K562 (cell line): ENCODE results near the gene FBXW7. TPM values are rescaled to one million over a fixed set of nuclear protein-coding genes. Genes with fewer than 3 reads are reported as not detected.
A peak's percentile ranks its signal among the peaks of the same experiment; 100 is the strongest.

ENCODE experiments used
- AFF1 ChIP-seq, 2 experiments: fragments of 450-650 bp; IDR thresholded peaks; 2 replicates each; pipeline ENCODE4 v1.6.1; 2018; ENCODE audit warnings: mild to moderate bottlenecking in 2 of 2, low read depth in 1 of 2; ENCODE audit not compliant: partially characterized antibody in 2 of 2
- BCOR ChIP-seq: fragments of 450-650 bp; IDR thresholded peaks from 2 replicates; pipeline ENCODE4 v1.6.1; 2016
- FOXJ2 ChIP-seq: fragments of 200-800 bp; sonication (Bioruptor generic); IDR thresholded peaks from 2 replicates; pipeline ENCODE4 v1.6.1; 2016; ENCODE audit warnings: missing genetic modification characterization, missing compliant biosample characterization
- KAT8 ChIP-seq: fragments of 450-650 bp; IDR thresholded peaks from 2 replicates; pipeline ENCODE4 v1.6.1; 2016; ENCODE audit warnings: low read depth, mild to moderate bottlenecking
- KDM1A ChIP-seq, 2 experiments: fragments of 450-650 bp; IDR thresholded peaks; 2 replicates each; pipeline ENCODE4 v1.6.1; 2016; ENCODE audit warnings: mild to moderate bottlenecking in 2 of 2
- PHB ChIP-seq: fragments of 250-450 bp; sonication (Bioruptor Pico); IDR thresholded peaks from 2 replicates; pipeline ENCODE4 v1.5.0; 2021
- POU5F1 ChIP-seq: fragments of 150-350 bp; IDR thresholded peaks from 2 replicates; pipeline ENCODE4 v1.6.1; 2014; ENCODE audit warnings: borderline replicate concordance, low read length, low read depth, mild to moderate bottlenecking; ENCODE audit not compliant: partially characterized antibody
- RBM15 ChIP-seq: fragments of 200-400 bp; formaldehyde crosslinking; IDR thresholded peaks from 2 replicates; pipeline ENCODE4 v1.6.1; 2018; ENCODE audit warnings: mild to moderate bottlenecking, low read length, moderate library complexity; ENCODE audit not compliant: insufficient read depth
- ZNF121 ChIP-seq: sonication (generic); formaldehyde crosslinking; conservative IDR thresholded peaks from 2 replicates; pipeline ENCODE4 v1.8.0; 2022; ENCODE audit warnings: missing genetic modification reagents
- ZNF324 ChIP-seq: fragments of 250-450 bp; sonication (Bioruptor Pico); IDR thresholded peaks from 2 replicates; pipeline ENCODE4 v1.4.0; 2020; ENCODE audit warnings: mild to moderate bottlenecking
- ZNF431 ChIP-seq: sonication (generic); formaldehyde crosslinking; IDR thresholded peaks from 2 replicates; pipeline ENCODE4 v1.8.0; 2022; ENCODE audit warnings: mild to moderate bottlenecking, missing genetic modification reagents
- ZNF551 ChIP-seq: fragments of 250-450 bp; sonication (Bioruptor Pico); IDR thresholded peaks from 2 replicates; pipeline ENCODE4 v1.5.0; 2021; ENCODE audit warnings: mild to moderate bottlenecking, moderate library complexity
- ZNF717 ChIP-seq: fragments of 250-450 bp; sonication (Bioruptor Pico); IDR thresholded peaks from 2 replicates; pipeline ENCODE4 v1.5.0; 2021
- polyA plus RNA-seq, 8 experiments: library from polyadenylated mRNA; depleted of rRNA in 4 of 8; stranded (reverse) in 5 of 8; unstranded in 3 of 8; fragments of >200 nt; fragmentation: Nextera tagmentation in 2 of 8; fragmentation: Illumina TruSeq in 1 of 8; extraction: Ambion mirVana in 2 of 8; extraction: Trizol in 1 of 8; gene quantifications; 2 replicates each; pipeline versions ENCODE4 v1.2.1 to v1.2.3, GENCODE V29; 2011 to 2014; ENCODE audit warnings: inconsistent platforms in 1 of 8, missing spikeins in 1 of 8
- total RNA-seq, 7 experiments: library from RNA; depleted of rRNA in 6 of 7; stranded (reverse); fragments of >200 nt in 6 of 7; fragmentation: Illumina TruSeq in 2 of 7; extraction: Trizol in 2 of 7; gene quantifications; 2 replicates each; pipeline versions ENCODE4 v1.2.1 to v1.2.3, GENCODE V29; 2011 to 2021; ENCODE audit warnings: low replicate concordance in 1 of 7
- TF ChIP-seq, protein P1 (sequence below): sonication (generic); formaldehyde crosslinking; IDR thresholded peaks from 2 replicates; pipeline ENCODE4 v1.9.0; 2022; ENCODE audit warnings: mild to moderate bottlenecking, missing genetic modification reagents
- TF ChIP-seq, protein P2 (sequence below): sonication (generic); formaldehyde crosslinking; IDR thresholded peaks from 2 replicates; pipeline ENCODE4 v1.8.1; 2023; ENCODE audit warnings: mild to moderate bottlenecking, missing genetic modification reagents
- TF ChIP-seq, protein P3 (sequence below), 2 experiments: fragments of 250-450 bp in 1 of 2; fragments of 450-650 bp in 1 of 2; sonication (Bioruptor Pico) in 1 of 2; IDR thresholded peaks; 2 replicates each; pipeline versions ENCODE4 v1.6.1 to v1.8.0; 2016 to 2021; ENCODE audit warnings: mild to moderate bottlenecking in 2 of 2, moderate library complexity in 2 of 2, missing compliant biosample characterization in 1 of 2, missing genetic modification characterization in 1 of 2
- TF ChIP-seq, protein P4 (sequence below): fragments of 450-650 bp; IDR thresholded peaks from 2 replicates; pipeline ENCODE4 v1.6.1; 2016
- TF ChIP-seq, protein P5 (sequence below): sonication (generic); formaldehyde crosslinking; IDR thresholded peaks from 2 replicates; pipeline ENCODE4 v1.8.1; 2023; ENCODE audit warnings: mild to moderate bottlenecking, missing genetic modification reagents, moderate library complexity

FBXW7 gene
- total and polyA plus RNA-seq, 9 of the 15 experiments (the other 6 are each of a cell fraction or from before 2014, with no cell fraction given), result 6.8 to 44.2 (median 16.4) TPM

DNA sequence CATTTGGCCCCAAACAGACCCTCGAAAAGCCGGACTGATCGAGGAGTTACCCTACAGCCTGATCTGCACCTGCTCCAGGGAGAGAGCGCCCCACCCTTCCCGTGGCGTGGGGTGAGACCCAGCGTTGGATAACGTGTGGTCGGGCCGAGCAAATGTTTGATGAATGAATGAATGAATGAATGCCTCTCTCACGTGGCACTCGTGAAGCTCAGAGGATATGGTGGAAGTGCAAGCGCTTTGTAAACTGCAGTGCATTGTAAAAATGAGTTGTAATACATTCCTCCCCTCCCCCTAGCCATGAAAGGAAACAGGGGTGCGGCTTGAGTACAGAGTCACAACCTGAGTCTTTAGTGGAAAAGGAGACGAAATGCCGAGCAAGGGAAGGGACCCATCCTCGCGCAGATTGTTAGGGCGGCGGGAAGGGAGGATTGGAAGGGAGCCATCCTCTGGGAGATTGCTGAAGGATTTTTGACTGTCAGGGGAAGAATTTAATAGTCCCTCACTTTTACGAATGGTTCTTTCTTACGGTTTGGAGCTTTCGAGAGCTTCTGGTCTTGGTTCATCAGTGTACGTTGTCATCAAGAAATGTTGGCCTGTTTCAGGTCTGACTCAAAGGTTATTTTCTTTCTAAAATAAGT lies 772 bp upstream of the FBXW7 start (continued):
- peak; percentile 64; the same call in 1 of the 2 replicates for TF ChIP-seq ZNF431 (CRISPR knock-in tag)
- TF ChIP-seq RBM15, result no peak
- TF ChIP-seq, protein P1, sequence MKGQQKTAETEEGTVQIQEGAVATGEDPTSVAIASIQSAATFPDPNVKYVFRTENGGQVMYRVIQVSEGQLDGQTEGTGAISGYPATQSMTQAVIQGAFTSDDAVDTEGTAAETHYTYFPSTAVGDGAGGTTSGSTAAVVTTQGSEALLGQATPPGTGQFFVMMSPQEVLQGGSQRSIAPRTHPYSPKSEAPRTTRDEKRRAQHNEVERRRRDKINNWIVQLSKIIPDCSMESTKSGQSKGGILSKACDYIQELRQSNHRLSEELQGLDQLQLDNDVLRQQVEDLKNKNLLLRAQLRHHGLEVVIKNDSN (CRISPR knock-in tag), result peak; percentile 75
- TF ChIP-seq, protein P2, sequence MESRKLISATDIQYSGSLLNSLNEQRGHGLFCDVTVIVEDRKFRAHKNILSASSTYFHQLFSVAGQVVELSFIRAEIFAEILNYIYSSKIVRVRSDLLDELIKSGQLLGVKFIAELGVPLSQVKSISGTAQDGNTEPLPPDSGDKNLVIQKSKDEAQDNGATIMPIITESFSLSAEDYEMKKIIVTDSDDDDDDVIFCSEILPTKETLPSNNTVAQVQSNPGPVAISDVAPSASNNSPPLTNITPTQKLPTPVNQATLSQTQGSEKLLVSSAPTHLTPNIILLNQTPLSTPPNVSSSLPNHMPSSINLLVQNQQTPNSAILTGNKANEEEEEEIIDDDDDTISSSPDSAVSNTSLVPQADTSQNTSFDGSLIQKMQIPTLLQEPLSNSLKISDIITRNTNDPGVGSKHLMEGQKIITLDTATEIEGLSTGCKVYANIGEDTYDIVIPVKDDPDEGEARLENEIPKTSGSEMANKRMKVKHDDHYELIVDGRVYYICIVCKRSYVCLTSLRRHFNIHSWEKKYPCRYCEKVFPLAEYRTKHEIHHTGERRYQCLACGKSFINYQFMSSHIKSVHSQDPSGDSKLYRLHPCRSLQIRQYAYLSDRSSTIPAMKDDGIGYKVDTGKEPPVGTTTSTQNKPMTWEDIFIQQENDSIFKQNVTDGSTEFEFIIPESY (CRISPR knock-in tag), result 0 out of 2 replicates have a peak, but pooled peaks have one; percentile 37
- TF ChIP-seq, protein P3, sequence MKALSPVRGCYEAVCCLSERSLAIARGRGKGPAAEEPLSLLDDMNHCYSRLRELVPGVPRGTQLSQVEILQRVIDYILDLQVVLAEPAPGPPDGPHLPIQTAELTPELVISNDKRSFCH (CRISPR knock-in tag; IDR thresholded peaks at IDR 0.05), result no peak
- TF ChIP-seq, protein P3 (tag; IDR thresholded peaks at IDR 0.05), result 0 out of 2 replicates have a peak, but pooled peaks have one; percentile 19
- TF ChIP-seq, protein P4, sequence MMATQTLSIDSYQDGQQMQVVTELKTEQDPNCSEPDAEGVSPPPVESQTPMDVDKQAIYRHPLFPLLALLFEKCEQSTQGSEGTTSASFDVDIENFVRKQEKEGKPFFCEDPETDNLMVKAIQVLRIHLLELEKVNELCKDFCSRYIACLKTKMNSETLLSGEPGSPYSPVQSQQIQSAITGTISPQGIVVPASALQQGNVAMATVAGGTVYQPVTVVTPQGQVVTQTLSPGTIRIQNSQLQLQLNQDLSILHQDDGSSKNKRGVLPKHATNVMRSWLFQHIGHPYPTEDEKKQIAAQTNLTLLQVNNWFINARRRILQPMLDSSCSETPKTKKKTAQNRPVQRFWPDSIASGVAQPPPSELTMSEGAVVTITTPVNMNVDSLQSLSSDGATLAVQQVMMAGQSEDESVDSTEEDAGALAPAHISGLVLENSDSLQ, result no peak
- TF ChIP-seq KAT8, result no peak
- TF ChIP-seq KDM1A (IDR thresholded peaks at IDR 0.05), result no peak
- TF ChIP-seq FOXJ2 (tag), result no peak
- no peak for TF ChIP-seq ZNF551 (CRISPR knock-in tag)
- no peak for TF ChIP-seq ZNF324 (CRISPR knock-in tag)
- TF ChIP-seq BCOR, result 0 out of 2 replicates have a peak, but pooled peaks have one; percentile 28
- TF ChIP-seq AFF1 (IDR thresholded peaks at IDR 0.05; ENCODE audit: low read depth in 1 of 2, partially characterized antibody in 2 of 2), result no peak
- TF ChIP-seq, protein P5, sequence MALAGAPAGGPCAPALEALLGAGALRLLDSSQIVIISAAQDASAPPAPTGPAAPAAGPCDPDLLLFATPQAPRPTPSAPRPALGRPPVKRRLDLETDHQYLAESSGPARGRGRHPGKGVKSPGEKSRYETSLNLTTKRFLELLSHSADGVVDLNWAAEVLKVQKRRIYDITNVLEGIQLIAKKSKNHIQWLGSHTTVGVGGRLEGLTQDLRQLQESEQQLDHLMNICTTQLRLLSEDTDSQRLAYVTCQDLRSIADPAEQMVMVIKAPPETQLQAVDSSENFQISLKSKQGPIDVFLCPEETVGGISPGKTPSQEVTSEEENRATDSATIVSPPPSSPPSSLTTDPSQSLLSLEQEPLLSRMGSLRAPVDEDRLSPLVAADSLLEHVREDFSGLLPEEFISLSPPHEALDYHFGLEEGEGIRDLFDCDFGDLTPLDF (CRISPR knock-in tag), result no peak
- TF ChIP-seq PHB (CRISPR knock-in tag), result no peak
- no peak for TF ChIP-seq ZNF121 (CRISPR knock-in tag)
- TF ChIP-seq POU5F1, result no peak
- TF ChIP-seq ZNF717 (CRISPR knock-in tag), result no peak
